Neural progenitor cell (in vitro differentiated cells): Measurements from ENCODE around the gene PDE9A. TPM values are rescaled to one million over a fixed set of nuclear protein-coding genes. Genes with fewer than 3 reads are reported as not detected.

Source experiments
- DNase-seq: peaks from one replicate; pipeline ENCODE4 v3.0.0-alpha.2; 2016; ENCODE audit warnings: low spot score
- H2AFZ ChIP-seq: fragments of 200-600 bp; sonication (generic); replicated peaks from 2 replicates; pipeline ENCODE4 v1.6.1; 2016; ENCODE audit warnings: antibody characterized with exemption
- H3F3A ChIP-seq: fragments of 200-600 bp; sonication (generic); 2 replicates; pipeline ENCODE4 v1.6.1; 2016; ENCODE audit warnings: antibody characterized with exemption, low read depth
- H3K27ac ChIP-seq: fragments of 200-600 bp; sonication (generic); 2 replicates; pipeline ENCODE4 v1.5.1; 2016; ENCODE audit warnings: mild to moderate bottlenecking
- H3K27me3 ChIP-seq: fragments of 200-600 bp; sonication (generic); 2 replicates; pipeline ENCODE4 v1.6.1; 2016; ENCODE audit warnings: mild to moderate bottlenecking, moderate library complexity
- H3K36me3 ChIP-seq: fragments of 200-600 bp; sonication (generic); 2 replicates; pipeline ENCODE4 v1.5.1; 2016
- H3K4me1 ChIP-seq: fragments of 200-600 bp; sonication (generic); 2 replicates; pipeline ENCODE4 v1.6.1; 2016; ENCODE audit warnings: mixed run types
- H3K4me2 ChIP-seq: fragments of 200-600 bp; sonication (generic); 2 replicates; pipeline ENCODE4 v1.6.1; 2016
- H3K4me3 ChIP-seq: fragments of 200-600 bp; sonication (generic); 2 replicates; pipeline ENCODE4 v1.5.1; 2016
- H3K79me2 ChIP-seq: fragments of 200-600 bp; sonication (generic); 2 replicates; pipeline ENCODE4 v1.6.1; 2016; ENCODE audit warnings: low read depth
- H3K9ac ChIP-seq: fragments of 200-600 bp; sonication (generic); 2 replicates; pipeline ENCODE4 v1.6.1; 2016
- H3K9me3 ChIP-seq: fragments of 200-600 bp; sonication (generic); 2 replicates; pipeline ENCODE4 v1.5.1; 2016; ENCODE audit warnings: low read depth
- H4K20me1 ChIP-seq: fragments of 200-600 bp; sonication (generic); 2 replicates; pipeline ENCODE4 v1.6.1; 2016; ENCODE audit warnings: low read depth
- H3K27ac Mint-ChIP-seq: 3 replicates; pipeline ENCODE4 v1.8.0; 2021; ENCODE audit warnings: mixed read lengths
- H3K27me3 Mint-ChIP-seq: 2 replicates; pipeline ENCODE4 v1.8.0; 2022; ENCODE audit warnings: low read depth, mild to moderate bottlenecking, inconsistent platforms, moderate library complexity, mixed read lengths; ENCODE audit not compliant: insufficient read depth
- H3K36me3 Mint-ChIP-seq: 3 replicates; pipeline ENCODE4 v1.8.0; 2021; ENCODE audit warnings: mixed read lengths
- H3K4me1 Mint-ChIP-seq: 3 replicates; pipeline ENCODE4 v1.8.0; 2021; ENCODE audit warnings: mixed read lengths
- H3K4me3 Mint-ChIP-seq: 3 replicates; pipeline ENCODE4 v1.8.0; 2021; ENCODE audit warnings: mild to moderate bottlenecking, moderate library complexity, mixed read lengths
- H3K9me3 Mint-ChIP-seq: 3 replicates; pipeline ENCODE4 v1.8.0; 2020; ENCODE audit warnings: mixed read lengths
- CTCF ChIP-seq: fragments of 200-600 bp; sonication (generic); IDR thresholded peaks from 2 replicates; pipeline ENCODE4 v1.5.1; 2017; ENCODE audit warnings: antibody characterized with exemption, mild to moderate bottlenecking
- EZH2 ChIP-seq: fragments of 200-600 bp; sonication (generic); IDR thresholded peaks from 2 replicates; pipeline ENCODE4 v1.6.1; 2017; ENCODE audit warnings: antibody characterized with exemption, mild to moderate bottlenecking, moderate library complexity
- EZH2phosphoT487 ChIP-seq: fragments of 200-600 bp; sonication (generic); IDR thresholded peaks from 2 replicates; pipeline ENCODE4 v1.6.1; 2017; ENCODE audit warnings: antibody characterized with exemption
- total RNA-seq: library from RNA; depleted of rRNA; stranded (reverse); fragments of >200 nt; gene quantifications from 2 replicates; pipeline ENCODE4 v1.2.3, GENCODE V29; 2015; ENCODE audit warnings: low replicate concordance

PDE9A gene
- total RNA-seq, 1 donor from 2014 or later: 41.0 TPM

GRCh38 chr21:42775891-42776290 is 122.5 kb downstream of the PDE9A start:
- H3K27ac Mint-ChIP-seq: no peak overlapping the region
- H3K27me3 ChIP-seq: peaks cover 17% of the 10 kb centered on the region
- peaks cover 19% of the 10 kb centered on the region for H3K27me3 Mint-ChIP-seq
- no peaks in the 10 kb centered on the region for H4K20me1 ChIP-seq
- no peak overlapping the region for H3K9ac ChIP-seq
- H3K4me1 Mint-ChIP-seq: peaks cover 30% of the 10 kb centered on the region
- no peak overlapping the region for H3K4me3 ChIP-seq
- no peak for TF ChIP-seq EZH2phosphoT487
- TF ChIP-seq EZH2: no peak
- TF ChIP-seq CTCF: no peak
- no peaks in the 10 kb centered on the region for H3K79me2 ChIP-seq
- no peaks in the 10 kb centered on the region for H3K9me3 ChIP-seq
- H3F3A ChIP-seq: peaks cover 14% of the 10 kb centered on the region
- DNase-seq: no peak
- H3K9me3 Mint-ChIP-seq: peaks cover 8% of the 10 kb centered on the region
- peaks cover 17% of the 10 kb centered on the region for H3K4me1 ChIP-seq
- H3K27ac ChIP-seq: no peak overlapping the region
- H2AFZ ChIP-seq: no peak overlapping the region
- H3K4me2 ChIP-seq: no peak overlapping the region
- no peak overlapping the region for H3K4me3 Mint-ChIP-seq
- H3K36me3 Mint-ChIP-seq: peaks cover 20% of the 10 kb centered on the region
- peaks cover 4% of the 10 kb centered on the region for H3K36me3 ChIP-seq

GRCh38 chr21:42777064-42777756 is 123.8 kb downstream of the PDE9A start:
- no peak overlapping the region for H3K27ac ChIP-seq
- no peaks in the 10 kb centered on the region for H3K9me3 ChIP-seq
- peaks cover 3% of the 10 kb centered on the region for H4K20me1 ChIP-seq
- H3K4me1 Mint-ChIP-seq: peaks cover 40% of the 10 kb centered on the region
- TF ChIP-seq EZH2phosphoT487 (no peak), CTCF (no peak), EZH2 (no peak)
- no peak overlapping the region for H3K4me3 ChIP-seq
- peaks cover 4% of the 10 kb centered on the region for H3K36me3 ChIP-seq
- no peak overlapping the region for H3K4me2 ChIP-seq
- peak overlapping the region; percentile 71 for H3K4me3 Mint-ChIP-seq
- H3K4me1 ChIP-seq: peaks cover 24% of the 10 kb centered on the region
- peaks cover 8% of the 10 kb centered on the region for H3K9me3 Mint-ChIP-seq
- no peak for DNase-seq
- H3K27me3 Mint-ChIP-seq: peaks cover 26% of the 10 kb centered on the region
- H3K27me3 ChIP-seq: peaks cover 30% of the 10 kb centered on the region
- no peak overlapping the region for H3K9ac ChIP-seq
- peaks cover 25% of the 10 kb centered on the region for H3F3A ChIP-seq
- H3K27ac Mint-ChIP-seq: peak overlapping the region; percentile 85
- no peaks in the 10 kb centered on the region for H3K79me2 ChIP-seq
- H3K36me3 Mint-ChIP-seq: peaks cover 18% of the 10 kb centered on the region
- no peak overlapping the region for H2AFZ ChIP-seq

- Mint-ChIP-seq H3K4me1 (peaks cover 47% of the 10 kb centered on the region), H3K27me3 (peaks cover 27% of the 10 kb centered on the region), H3K36me3 (peaks cover 16% of the 10 kb centered on the region), H3K9me3 (peaks cover 8% of the 10 kb centered on the region), H3K4me3 (peak overlapping the region; percentile 71), H3K27ac (peak overlapping the region; percentile 85)
- H3K79me2 ChIP-seq: no peaks in the 10 kb centered on the region
- peaks cover 4% of the 10 kb centered on the region for H3K36me3 ChIP-seq
- no peak overlapping the region for H3K4me3 ChIP-seq
- H3K4me2 ChIP-seq: no peak overlapping the region
- no peak overlapping the region for H3K27ac ChIP-seq
- H2AFZ ChIP-seq: no peak overlapping the region
- H3F3A ChIP-seq: peaks cover 27% of the 10 kb centered on the region
- peaks cover 4% of the 10 kb centered on the region for H4K20me1 ChIP-seq
- H3K9me3 ChIP-seq: no peaks in the 10 kb centered on the region
- peak; percentile 39 for DNase-seq
- no peak overlapping the region for H3K9ac ChIP-seq
- TF ChIP-seq EZH2phosphoT487: no peak
- TF ChIP-seq EZH2: no peak
- TF ChIP-seq CTCF: no peak
- H3K4me1 ChIP-seq: peaks cover 31% of the 10 kb centered on the region
- H3K27me3 ChIP-seq: peaks cover 37% of the 10 kb centered on the region
Measured at GRCh38 chr21:42777757-42778344, 124.4 kb downstream of the PDE9A start.
